H1 (cell line): ENCODE measurements around the gene GRK3. TPM values are rescaled to one million over a fixed set of nuclear protein-coding genes. Genes with fewer than 3 reads are reported as not detected.

ENCODE experiments used
- BCL11A ChIP-seq, 2 experiments: IDR thresholded peaks; one replicate each; pipeline ENCODE4 v1.6.1; 2011; ENCODE audit warnings: low read depth in 2 of 2, low read length in 2 of 2, mild to moderate bottlenecking in 2 of 2
- CHD2 ChIP-seq: IDR thresholded peaks from 2 replicates; pipeline ENCODE4 v1.6.1; 2012; ENCODE audit warnings: low read length, improper control_type of control experiment
- CTCF ChIP-seq, 3 experiments: IDR thresholded peaks; 1 replicate in 2 of 3; 2 replicates in 1 of 3; pipeline versions ENCODE4 v1.5.1 to v1.6.1; 2011; ENCODE audit warnings: low read length in 3 of 3, mild to moderate bottlenecking in 3 of 3, inconsistent platforms in 2 of 3, low read depth in 1 of 3, moderate library complexity in 1 of 3; ENCODE audit not compliant: insufficient read depth in 1 of 3; ENCODE audit errors: control extremely low read depth in 1 of 3
- EGR1 ChIP-seq: IDR thresholded peaks from 2 replicates; pipeline ENCODE4 v1.6.1; 2011; ENCODE audit warnings: low read depth, low read length, borderline replicate concordance
- TEAD4 ChIP-seq: IDR thresholded peaks from 2 replicates; pipeline ENCODE4 v1.6.1; 2012; ENCODE audit warnings: low read depth, low read length, inconsistent platforms, mixed read lengths
- polyA plus RNA-seq, 7 experiments: library from polyadenylated mRNA; depleted of rRNA in 3 of 7; stranded (reverse) in 5 of 7; unstranded in 2 of 7; fragments of >200 nt in 5 of 7; fragments of 200-250 nt in 2 of 7; gene quantifications; 1 replicate in 5 of 7; 2 replicates in 1 of 7; 4 replicates in 1 of 7; pipeline versions ENCODE4 v1.2.1 to v1.2.3, GENCODE V29; 2011 to 2013; ENCODE audit warnings: missing spikeins in 2 of 7, mixed read lengths in 2 of 7
- total RNA-seq: library from RNA; stranded (reverse); fragmentation: NEBNext Ultra II Directional; extraction: Animal tissue kit (Norgen Biotek cat#: 25700); gene quantifications from 2 replicates; pipeline ENCODE4 v1.2.1, GENCODE V29; 2021

GRK3 gene
- total and polyA plus RNA-seq, 2 of the 8 experiments (the other 6 are each of a cell fraction or from before 2014, with no cell fraction given), result 7.5 to 35.3 TPM

GRCh38 chr22:25554689-25555088 is 9.8 kb upstream of the GRK3 start (continued):
- TF ChIP-seq CTCF (IDR thresholded peaks at IDR 0.05; ENCODE audit: control extremely low read depth in 1 of 3, insufficient read depth in 1 of 3, low read depth in 1 of 3, low read length in 3 of 3), result no peak
- TF ChIP-seq CHD2, result no peak
- no peak for TF ChIP-seq BCL11A (IDR thresholded peaks at IDR 0.05; ENCODE audit: low read depth in 2 of 2, low read length in 2 of 2)
- no peak for TF ChIP-seq TEAD4
- no peak for TF ChIP-seq EGR1
